Panc1 (cell line): ENCODE results near the gene CCDC60. TPM values are rescaled to one million over a fixed set of nuclear protein-coding genes. Genes with fewer than 3 reads are reported as not detected.

Experiments used
- ATAC-seq: fragments of 200-7000 bp; cut with Tn5 transposase; 2 replicates; pipeline ENCODE4 v1.9.1; 2020; ENCODE audit warnings: mild to moderate bottlenecking, moderate library complexity
- BruUV-seq: library from RNA; stranded (reverse); fragments of 400-500 nt; replicated peaks from 2 replicates; lab custom pipeline; 2021; lab: Mats Ljungman, UMichigan
- CTCF ChIA-PET: fragments of 300-600 bp; sonication (Branson Sonifier 250); formaldehyde crosslinking; loops from one replicate; lab custom pipeline; 2022; ENCODE audit warnings: antibody characterized with exemption; lab: Charles Lee
- POLR2A ChIA-PET: fragments of 300-600 bp; sonication (Branson Sonifier 250); formaldehyde crosslinking; loops from one replicate; lab custom pipeline; 2022; ENCODE audit warnings: antibody characterized with exemption; lab: Charles Lee
- DNase-seq: peaks from one replicate; pipeline ENCODE4 v3.0.0-alpha.2; 2010; ENCODE audit warnings: low read depth, low spot score
- H3K27ac ChIP-seq: 2 replicates; pipeline ENCODE4 v1.5.1; 2011; ENCODE audit warnings: mild to moderate bottlenecking, low read length, inconsistent platforms
- H3K27me3 ChIP-seq: fragments of 200-500 bp; sonication (Bioruptor generic); 2 replicates; pipeline ENCODE4 v1.6.0; 2014; ENCODE audit warnings: low read length, inconsistent platforms; ENCODE audit not compliant: control insufficient read depth, insufficient read depth
- H3K36me3 ChIP-seq: fragments of 200-500 bp; sonication (Bioruptor generic); 2 replicates; pipeline ENCODE4 v1.5.1; 2014; ENCODE audit warnings: inconsistent platforms, mild to moderate bottlenecking, low read length, moderate library complexity; ENCODE audit not compliant: control insufficient read depth, insufficient read depth
- H3K4me1 ChIP-seq: 2 replicates; pipeline ENCODE4 v1.5.1; 2011; ENCODE audit warnings: inconsistent platforms, mild to moderate bottlenecking, low read length, moderate library complexity; ENCODE audit not compliant: control insufficient read depth, insufficient read depth
- H3K4me3 ChIP-seq, 2 experiments: 2 replicates each; pipeline ENCODE4 v1.5.1; 2011 to 2012; ENCODE audit warnings: low read depth in 2 of 2, low read length in 2 of 2, mild to moderate bottlenecking in 2 of 2, inconsistent platforms in 1 of 2, moderate library complexity in 1 of 2
- H3K9me3 ChIP-seq: fragments of 200-500 bp; sonication (Bioruptor generic); 2 replicates; pipeline ENCODE4 v1.5.1; 2014; ENCODE audit warnings: low read depth, mild to moderate bottlenecking, inconsistent platforms, low read length, moderate library complexity; ENCODE audit not compliant: control insufficient read depth, insufficient read depth
- CTCF ChIP-seq: fragments of 450-650 bp; IDR thresholded peaks from 2 replicates; pipeline ENCODE4 v1.5.1; 2017; ENCODE audit warnings: mild to moderate bottlenecking
- POLR2AphosphoS5 ChIP-seq: IDR thresholded peaks from 2 replicates; pipeline ENCODE4 v1.6.1; 2012; ENCODE audit warnings: mild to moderate bottlenecking, low read depth, low read length, moderate library complexity
- REST ChIP-seq, 2 experiments: IDR thresholded peaks; 2 replicates each; pipeline ENCODE4 v1.6.1; 2011 to 2012; ENCODE audit warnings: low read depth in 2 of 2, control low read depth in 1 of 2, low read length in 1 of 2, mild to moderate bottlenecking in 1 of 2, moderate library complexity in 1 of 2; ENCODE audit not compliant: insufficient read depth in 1 of 2
- SIN3A ChIP-seq: IDR thresholded peaks from 2 replicates; pipeline ENCODE4 v1.6.1; 2012; ENCODE audit warnings: low read depth, mild to moderate bottlenecking, low read length, moderate library complexity, borderline replicate concordance; ENCODE audit not compliant: insufficient read depth
- TCF7L2 ChIP-seq: IDR thresholded peaks from 2 replicates; pipeline ENCODE4 v1.6.1; 2011; ENCODE audit warnings: mild to moderate bottlenecking, low read depth, low read length, inconsistent platforms
- in situ Hi-C: cut with HindIII; loops from 2 replicates; pipeline ENCODE4 v1.10.0; 2016; ENCODE audit warnings: low sequenced_read_pairs, low pct_unique_long_range_greater_than_20kb
- intact Hi-C: fragments of 100-400 bp; cut with micrococcal nuclease; formaldehyde crosslinking; loops from one replicate; pipeline ENCODE4 v1.10.0; 2022; ENCODE audit not compliant: unreplicated experiment
- total RNA-seq: library from RNA; stranded (reverse); gene quantifications from one replicate; pipeline ENCODE4 v1.2.1, GENCODE V29; 2021; ENCODE audit not compliant: unreplicated experiment

CCDC60 gene
- total RNA-seq, 1 experiment from 2014 or later: not detected

DNA sequence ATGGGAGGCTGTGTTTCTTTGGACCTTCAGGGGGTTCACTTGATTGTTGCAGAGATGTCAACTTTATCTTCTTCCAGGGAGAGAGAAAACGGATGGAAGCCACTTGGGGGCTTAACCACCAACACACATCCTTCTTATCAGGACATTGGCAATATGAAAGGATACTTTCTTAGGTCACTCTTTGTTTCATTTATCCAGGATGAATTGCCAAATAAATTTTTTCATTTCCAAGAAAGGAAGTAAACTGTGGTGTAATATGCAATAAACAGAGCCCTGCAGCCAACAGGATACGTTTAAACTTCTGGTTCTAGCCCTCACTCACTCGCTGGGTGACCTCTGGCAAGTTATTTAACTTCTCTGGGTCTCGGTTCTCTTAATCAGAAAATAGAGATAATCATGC is 77.8 kb downstream of the CCDC60 start:
- ATAC-seq (no peak), DNase-seq (no peak)
- no peak for TF ChIP-seq POLR2AphosphoS5
- no peak for TF ChIP-seq REST (IDR thresholded peaks at IDR 0.05; ENCODE audit: insufficient read depth in 1 of 2, low read depth in 2 of 2, low read length in 1 of 2)
- TF ChIP-seq CTCF: no peak
- TF ChIP-seq SIN3A: no peak
- no peak for TF ChIP-seq TCF7L2
- no peak overlapping the region for H3K27ac ChIP-seq
- no TSS peak for BruUV-seq
- peaks cover 6% of the 10 kb centered on the region; the same call in 1 of the 2 replicates for H3K27me3 ChIP-seq
- no peaks in the 10 kb centered on the region for H3K9me3 ChIP-seq
- no peaks in the 10 kb centered on the region for H3K36me3 ChIP-seq
- H3K4me1 ChIP-seq: no peaks in the 10 kb centered on the region
- no peak overlapping the region for H3K4me3 ChIP-seq
- ChIA-PET CTCF (interaction anchor here (0.7 to 1.0 kb wide), 4 partner anchors 116 to 1353 kb away, joined by 3 to 4 read pairs (median 4); no protein-coding TSS in a partner anchor), POLR2A (no interaction called here)
- intact Hi-C loops (loop anchor here (2.0 to 10.0 kb wide), 2 partner anchors 298 to 438 kb away; no protein-coding TSS in a partner anchor), in situ Hi-C loops (no loop called here)

- H3K27ac ChIP-seq: no peak overlapping the region
- ATAC-seq (peak; percentile 90), DNase-seq (peak; percentile 61)
- TF ChIP-seq CTCF: peak; percentile 93
- no peak for TF ChIP-seq TCF7L2
- ChIA-PET CTCF (interaction anchor here (0.5 to 1.0 kb wide), 4 partner anchors 117 to 333 kb away, joined by 4 read pairs; no protein-coding TSS in a partner anchor), POLR2A (no interaction called here)
- in situ Hi-C loops: no loop called here
- H3K4me3 ChIP-seq: no peak overlapping the region
- no peaks in the 10 kb centered on the region for H3K9me3 ChIP-seq
- BruUV-seq: no TSS peak
- intact Hi-C loops: loop anchor here (2.0 to 10.0 kb wide), 2 partner anchors 298 to 438 kb away; no protein-coding TSS in a partner anchor
- H3K36me3 ChIP-seq: no peaks in the 10 kb centered on the region
- peaks cover 8% of the 10 kb centered on the region; the same call in 1 of the 2 replicates for H3K27me3 ChIP-seq
- no peaks in the 10 kb centered on the region for H3K4me1 ChIP-seq
Measured at GRCh38 chr12:119412811-119413794, 78.6 kb downstream of the CCDC60 start.
